ENCODE data around the gene DMRTB1.

The DMRTB1 gene

GRCh38 chr1:53413175-53414001 lies 45.8 kb upstream of the DMRTB1 start:
- H3K79me2 ChIP-seq (ENCODE audit: control insufficient read depth, low read length), result no peaks in the 10 kb centered on the region
- no peaks in the 10 kb centered on the region for H3K9me2 ChIP-seq (replicated peaks; ENCODE audit: control insufficient read depth, low read length)
- H3K4me1 ChIP-seq (ENCODE audit: control insufficient read depth, low read length), result no peaks in the 10 kb centered on the region
- H3K4me3 ChIP-seq (ENCODE audit: low read length), result no peak overlapping the region
- no peaks in the 10 kb centered on the region for H4K20me1 ChIP-seq (ENCODE audit: control insufficient read depth, insufficient read depth, low read depth, low read length)
- no peaks in the 10 kb centered on the region for H3F3A ChIP-seq (ENCODE audit: control insufficient read depth, insufficient read depth)
- TF ChIP-seq EZH2phosphoT487 (IDR thresholded peaks at IDR 0.05; ENCODE audit: borderline replicate concordance, low read length) (no peak), CTCF (IDR thresholded peaks at IDR 0.05; ENCODE audit: low read depth, low read length, poor library complexity, severe bottlenecking) (no peak)
- no peaks in the 10 kb centered on the region for H3K9me3 ChIP-seq (ENCODE audit: control insufficient read depth, insufficient read depth, low read length)
- peaks cover 41% of the 10 kb centered on the region for H3K27me3 ChIP-seq (ENCODE audit: control insufficient read depth, low read length)
- no peak overlapping the region for H3K4me2 ChIP-seq (ENCODE audit: low read length)
- H3K27ac ChIP-seq (ENCODE audit: low read depth, low read length), result no peak overlapping the region
- no peaks in the 10 kb centered on the region for H3K36me3 ChIP-seq (ENCODE audit: control insufficient read depth, low read length)

DNA sequence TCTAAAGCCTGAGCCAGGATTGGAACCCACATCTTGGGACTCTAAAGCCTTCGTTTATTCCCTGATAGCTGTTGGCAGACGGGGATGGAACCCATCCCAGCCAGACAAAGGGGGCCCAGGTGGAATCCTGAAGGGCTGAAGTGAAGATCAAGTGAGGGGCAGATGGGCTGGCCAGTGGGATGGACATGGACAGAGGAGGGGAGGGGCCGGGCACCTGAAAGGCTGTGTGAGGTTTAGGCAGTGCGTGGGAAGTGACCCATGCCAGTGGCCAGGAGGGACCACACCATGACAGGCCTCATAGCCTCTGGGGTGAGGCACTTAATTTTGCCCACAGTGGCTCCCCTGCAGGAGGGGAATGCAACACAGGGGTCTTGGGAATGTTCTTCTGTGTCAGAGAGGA lies 44.6 kb upstream of the DMRTB1 start:
- H3K4me2 ChIP-seq (ENCODE audit: low read length), result no peak overlapping the region
- peaks cover 47% of the 10 kb centered on the region for H3K27me3 ChIP-seq (ENCODE audit: control insufficient read depth, low read length)
- no peak overlapping the region for H3K27ac ChIP-seq (ENCODE audit: low read depth, low read length)
- no peaks in the 10 kb centered on the region for H3K9me2 ChIP-seq (replicated peaks; ENCODE audit: control insufficient read depth, low read length)
- H3K79me2 ChIP-seq (ENCODE audit: control insufficient read depth, low read length), result no peaks in the 10 kb centered on the region
- H3F3A ChIP-seq (ENCODE audit: control insufficient read depth, insufficient read depth), result no peaks in the 10 kb centered on the region
- H4K20me1 ChIP-seq (ENCODE audit: control insufficient read depth, insufficient read depth, low read depth, low read length), result no peaks in the 10 kb centered on the region
- H3K4me1 ChIP-seq (ENCODE audit: control insufficient read depth, low read length), result no peaks in the 10 kb centered on the region
- H3K4me3 ChIP-seq (ENCODE audit: low read length), result no peak overlapping the region
- TF ChIP-seq EZH2phosphoT487 (IDR thresholded peaks at IDR 0.05; ENCODE audit: borderline replicate concordance, low read length) (no peak), CTCF (IDR thresholded peaks at IDR 0.05; ENCODE audit: low read depth, low read length, poor library complexity, severe bottlenecking) (no peak)
- H3K36me3 ChIP-seq (ENCODE audit: control insufficient read depth, low read length), result no peaks in the 10 kb centered on the region
- no peaks in the 10 kb centered on the region for H3K9me3 ChIP-seq (ENCODE audit: control insufficient read depth, insufficient read depth, low read length)

DNA sequence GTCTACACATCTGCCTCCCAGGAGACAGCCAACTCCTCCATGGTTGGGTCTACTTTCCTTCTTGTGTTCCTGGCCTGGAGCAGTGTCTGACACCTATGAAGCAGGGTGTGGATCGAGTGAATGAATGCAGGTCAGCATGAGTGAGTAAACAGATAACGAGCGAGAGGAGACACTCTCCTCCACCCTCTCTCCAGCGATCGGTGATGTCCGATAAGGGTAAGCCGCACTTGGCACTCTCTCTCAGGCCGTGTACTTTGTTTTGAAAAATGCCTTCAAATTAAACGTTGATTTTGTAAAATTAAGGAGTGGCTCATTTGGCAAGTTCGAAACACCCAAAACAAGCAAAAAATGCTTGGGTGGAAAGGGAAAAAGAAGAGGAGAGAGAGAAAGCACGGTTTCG lies 43.8 kb upstream of the DMRTB1 start:
- no peak overlapping the region for H3K27ac ChIP-seq (ENCODE audit: low read depth, low read length)
- H3K9me2 ChIP-seq (replicated peaks; ENCODE audit: control insufficient read depth, low read length), result no peaks in the 10 kb centered on the region
- no peaks in the 10 kb centered on the region for H3K36me3 ChIP-seq (ENCODE audit: control insufficient read depth, low read length)
- H3K79me2 ChIP-seq (ENCODE audit: control insufficient read depth, low read length), result no peaks in the 10 kb centered on the region
- no peaks in the 10 kb centered on the region for H4K20me1 ChIP-seq (ENCODE audit: control insufficient read depth, insufficient read depth, low read depth, low read length)
- H3K27me3 ChIP-seq (ENCODE audit: control insufficient read depth, low read length), result peaks cover 49% of the 10 kb centered on the region
- no peak overlapping the region for H3K4me2 ChIP-seq (ENCODE audit: low read length)
- TF ChIP-seq CTCF (IDR thresholded peaks at IDR 0.05; ENCODE audit: low read depth, low read length, poor library complexity, severe bottlenecking), result no peak
- TF ChIP-seq EZH2phosphoT487 (IDR thresholded peaks at IDR 0.05; ENCODE audit: borderline replicate concordance, low read length), result no peak
- no peaks in the 10 kb centered on the region for H3F3A ChIP-seq (ENCODE audit: control insufficient read depth, insufficient read depth)
- no peak overlapping the region for H3K4me3 ChIP-seq (ENCODE audit: low read length)
- H3K9me3 ChIP-seq (ENCODE audit: control insufficient read depth, insufficient read depth, low read length), result no peaks in the 10 kb centered on the region
- no peaks in the 10 kb centered on the region for H3K4me1 ChIP-seq (ENCODE audit: control insufficient read depth, low read length)
